Measurements from ENCODE around the gene SYNM.

The SYNM gene

GRCh38 chr15:99167201-99167600, 62.3 kb downstream of the SYNM start:
- DNase-seq (ENCODE audit: low spot score) = no peak

GRCh38 chr15:99167640-99168039, 62.8 kb downstream of the SYNM start:
- DNase-seq (ENCODE audit: low spot score) = no peak

GRCh38 chr15:99168601-99169580, 64.0 kb downstream of the SYNM start:
- DNase-seq (ENCODE audit: low spot score) = no peak

- no peak for DNase-seq (ENCODE audit: low spot score)
Observed at GRCh38 chr15:99169769-99170311, 65.0 kb downstream of the SYNM start.

GRCh38 chr15:99170476-99171065, 65.7 kb downstream of the SYNM start:
- DNase-seq (ENCODE audit: low spot score) = no peak

- DNase-seq (ENCODE audit: low spot score) = no peak
Observed at GRCh38 chr15:99172171-99172570, 67.3 kb downstream of the SYNM start.

- DNase-seq (ENCODE audit: low spot score) = no peak
Observed at GRCh38 chr15:99172989-99173388, 68.1 kb downstream of the SYNM start.

- no peak for DNase-seq (ENCODE audit: low spot score)
Observed at GRCh38 chr15:99174567-99175395, 69.9 kb downstream of the SYNM start.

GRCh38 chr15:99176757-99177156, 71.9 kb downstream of the SYNM start:
- no peak for DNase-seq (ENCODE audit: low spot score)

- no peak for DNase-seq (ENCODE audit: low spot score)
Observed at GRCh38 chr15:99177679-99178078, 72.8 kb downstream of the SYNM start.

- no peak for DNase-seq (ENCODE audit: low spot score)
Observed at GRCh38 chr15:99180086-99180963, 75.4 kb downstream of the SYNM start.

- DNase-seq (ENCODE audit: low spot score) = no peak
Observed at GRCh38 chr15:99180964-99181306, 76.1 kb downstream of the SYNM start.

- DNase-seq (ENCODE audit: low spot score) = no peak
Observed at GRCh38 chr15:99181545-99181971, 76.7 kb downstream of the SYNM start.

GRCh38 chr15:99182791-99183190, 77.9 kb downstream of the SYNM start:
- DNase-seq (ENCODE audit: low spot score) = no peak
